Stimulated activated CD4-positive, alpha-beta T cell treated with anti-CD3 and anti-CD28 coated beads, Interleukin-4, amount 100 ng/mL, for 4 hours (primary cell): Measurements from ENCODE around the gene TP73.

Source experiments
- DNase-seq, 2 experiments: peaks; one replicate each; pipeline ENCODE4 v3.0.0-alpha.2; 2020

TP73 gene

GRCh38 chr1:3651930-3652547, at the start of gene TP73:
TSS of gene TP73 (plus strand) at chr1:3652516. CDS start at chr1:3682366, 29,850 bp downstream.
- DNase-seq, result no peak

- no peak for DNase-seq
Observed at GRCh38 chr1:3603156-3603555, 49.2 kb upstream of the TP73 start.

- DNase-seq, result no peak
Observed at GRCh38 chr1:3603571-3604467, 48.5 kb upstream of the TP73 start.

- DNase-seq, result no peak
Observed at GRCh38 chr1:3604468-3604974, 47.8 kb upstream of the TP73 start.

- no peak for DNase-seq
Observed at GRCh38 chr1:3604997-3605823, 47.1 kb upstream of the TP73 start.

- DNase-seq, result no peak
Observed at GRCh38 chr1:3606779-3607702, 45.3 kb upstream of the TP73 start.

- no peak for DNase-seq
Observed at GRCh38 chr1:3607703-3608065, 44.6 kb upstream of the TP73 start.

GRCh38 chr1:3608154-3608553, 44.2 kb upstream of the TP73 start:
- no peak for DNase-seq

GRCh38 chr1:3609016-3609768, 43.1 kb upstream of the TP73 start:
- DNase-seq, result no peak

- DNase-seq, result no peak
Observed at GRCh38 chr1:3609769-3610526, 42.4 kb upstream of the TP73 start.

- no peak for DNase-seq
Observed at GRCh38 chr1:3610527-3611169, 41.7 kb upstream of the TP73 start.

- peak; percentile 66 to 78 for DNase-seq
Observed at GRCh38 chr1:3611170-3612019, 40.9 kb upstream of the TP73 start, which contains the start of gene MEGF6. TSS of gene MEGF6 (minus strand) at chr1:3611508. CDS start at chr1:3611268, 240 bp downstream.

GRCh38 chr1:3612123-3612522, 40.2 kb upstream of the TP73 start:
- no peak for DNase-seq

GRCh38 chr1:3614755-3615742, 37.3 kb upstream of the TP73 start:
- DNase-seq, result no peak

GRCh38 chr1:3616861-3617260, 35.5 kb upstream of the TP73 start:
- DNase-seq, result no peak

GRCh38 chr1:3617806-3618345, 34.4 kb upstream of the TP73 start:
- no peak for DNase-seq

- no peak for DNase-seq
Observed at GRCh38 chr1:3618531-3618880, 33.8 kb upstream of the TP73 start.
